Measurements from ENCODE around the gene ARHGAP26.
A peak's percentile ranks its signal among the peaks of the same experiment; 100 is the strongest.

Gene ARHGAP26

DNA sequence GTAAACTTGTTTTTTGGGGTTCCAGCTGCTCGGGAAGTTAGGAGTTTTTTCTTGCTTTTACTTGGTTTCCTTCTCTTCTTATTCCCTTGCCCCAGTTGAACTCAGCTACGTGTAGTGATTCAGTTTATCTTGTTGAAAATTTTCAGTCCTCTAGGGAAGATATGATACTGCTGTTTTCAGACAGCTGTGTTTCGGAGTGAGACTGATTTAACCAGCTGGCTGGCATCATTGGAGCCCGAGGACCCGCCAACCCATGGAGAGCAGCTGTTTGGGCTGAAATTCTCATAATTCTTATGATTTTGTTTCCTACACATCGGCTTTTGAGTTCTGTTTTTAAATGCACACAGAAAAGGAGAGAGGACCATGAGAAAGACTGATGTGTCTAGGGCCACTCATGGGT is 361.8 kb downstream of the ARHGAP26 start:
- TF ChIP-seq, protein P1, sequence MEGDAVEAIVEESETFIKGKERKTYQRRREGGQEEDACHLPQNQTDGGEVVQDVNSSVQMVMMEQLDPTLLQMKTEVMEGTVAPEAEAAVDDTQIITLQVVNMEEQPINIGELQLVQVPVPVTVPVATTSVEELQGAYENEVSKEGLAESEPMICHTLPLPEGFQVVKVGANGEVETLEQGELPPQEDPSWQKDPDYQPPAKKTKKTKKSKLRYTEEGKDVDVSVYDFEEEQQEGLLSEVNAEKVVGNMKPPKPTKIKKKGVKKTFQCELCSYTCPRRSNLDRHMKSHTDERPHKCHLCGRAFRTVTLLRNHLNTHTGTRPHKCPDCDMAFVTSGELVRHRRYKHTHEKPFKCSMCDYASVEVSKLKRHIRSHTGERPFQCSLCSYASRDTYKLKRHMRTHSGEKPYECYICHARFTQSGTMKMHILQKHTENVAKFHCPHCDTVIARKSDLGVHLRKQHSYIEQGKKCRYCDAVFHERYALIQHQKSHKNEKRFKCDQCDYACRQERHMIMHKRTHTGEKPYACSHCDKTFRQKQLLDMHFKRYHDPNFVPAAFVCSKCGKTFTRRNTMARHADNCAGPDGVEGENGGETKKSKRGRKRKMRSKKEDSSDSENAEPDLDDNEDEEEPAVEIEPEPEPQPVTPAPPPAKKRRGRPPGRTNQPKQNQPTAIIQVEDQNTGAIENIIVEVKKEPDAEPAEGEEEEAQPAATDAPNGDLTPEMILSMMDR (IDR thresholded peaks at IDR 0.05; ENCODE audit: extremely low read depth, insufficient read depth, missing control alignments): no peak
- in situ Hi-C loops (cut with MboI; ENCODE audit: low pct_unique_long_range_greater_than_20kb, low sequenced_read_pairs, unreplicated experiment): no loop called here
- no peak for DNase-seq (ENCODE audit: low spot score)

DNA sequence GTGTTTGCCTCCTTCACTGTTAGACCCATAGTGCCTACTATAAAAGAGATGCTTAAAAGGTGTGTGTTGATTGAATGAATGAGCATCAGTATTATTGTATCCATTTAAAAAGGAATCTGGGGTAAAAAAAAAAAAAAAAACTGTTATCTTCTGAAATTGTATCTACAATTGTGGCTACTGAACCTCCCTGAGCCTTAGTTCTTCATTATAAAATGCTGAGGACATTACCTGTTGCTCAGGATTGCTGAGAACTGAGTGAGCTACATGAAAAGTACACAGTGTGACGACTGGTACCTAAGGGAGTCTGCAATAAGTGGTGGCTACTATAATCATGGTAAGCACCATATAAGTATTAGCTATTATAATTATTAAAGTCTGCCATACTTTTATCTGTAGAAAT is 362.6 kb downstream of the ARHGAP26 start:
- TF ChIP-seq, protein P1 (IDR thresholded peaks at IDR 0.05; ENCODE audit: extremely low read depth, insufficient read depth, missing control alignments): no peak
- no peak for DNase-seq (ENCODE audit: low spot score)
- in situ Hi-C loops (cut with MboI; ENCODE audit: low pct_unique_long_range_greater_than_20kb, low sequenced_read_pairs, unreplicated experiment): no loop called here

DNA sequence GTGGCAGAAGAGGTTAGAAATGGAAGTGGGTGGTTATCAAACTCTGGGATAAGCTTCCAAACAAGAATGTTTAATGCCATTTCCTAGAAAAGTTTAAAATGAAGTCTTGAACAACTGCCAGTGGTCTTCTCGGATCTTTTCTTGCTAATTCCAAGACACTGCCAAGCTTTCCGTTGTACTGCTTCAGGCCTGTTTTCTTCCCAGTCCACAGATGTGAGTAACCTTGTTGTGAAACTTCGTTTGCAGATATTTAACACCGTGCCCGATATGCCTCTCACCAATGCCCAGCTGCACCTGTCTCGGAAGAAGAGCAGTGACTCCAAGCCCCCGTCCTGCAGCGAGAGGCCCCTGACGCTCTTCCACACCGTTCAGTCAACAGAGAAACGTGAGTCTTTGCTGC is 363.5 kb downstream of the ARHGAP26 start:
- TF ChIP-seq, protein P1 (IDR thresholded peaks at IDR 0.05; ENCODE audit: extremely low read depth, insufficient read depth, missing control alignments): no peak
- in situ Hi-C loops (cut with MboI; ENCODE audit: low pct_unique_long_range_greater_than_20kb, low sequenced_read_pairs, unreplicated experiment): no loop called here
- no peak for DNase-seq (ENCODE audit: low spot score)

GRCh38 chr5:143134269-143134668 is 364.1 kb downstream of the ARHGAP26 start:
- TF ChIP-seq, protein P1 (IDR thresholded peaks at IDR 0.05; ENCODE audit: extremely low read depth, insufficient read depth, missing control alignments): no peak
- in situ Hi-C loops (cut with MboI; ENCODE audit: low pct_unique_long_range_greater_than_20kb, low sequenced_read_pairs, unreplicated experiment): no loop called here
- DNase-seq (ENCODE audit: low spot score): no peak

- peak; percentile 45 for DNase-seq (ENCODE audit: low spot score)
- TF ChIP-seq, protein P1 (IDR thresholded peaks at IDR 0.05; ENCODE audit: extremely low read depth, insufficient read depth, missing control alignments): no peak
- in situ Hi-C loops (cut with MboI; ENCODE audit: low pct_unique_long_range_greater_than_20kb, low sequenced_read_pairs, unreplicated experiment): no loop called here
Observed at GRCh38 chr5:143134900-143135299, 364.7 kb downstream of the ARHGAP26 start.

GRCh38 chr5:143135832-143136551 is 365.8 kb downstream of the ARHGAP26 start:
- in situ Hi-C loops (cut with MboI; ENCODE audit: low pct_unique_long_range_greater_than_20kb, low sequenced_read_pairs, unreplicated experiment): no loop called here
- TF ChIP-seq, protein P1 (IDR thresholded peaks at IDR 0.05; ENCODE audit: extremely low read depth, insufficient read depth, missing control alignments): no peak
- DNase-seq (ENCODE audit: low spot score): no peak
